NCI-H1105 treated with DMSO at 0.1 percent for 48 hours (cell line): ENCODE results near the gene GNG4.

Experiments
- DNase-seq: peaks from one replicate; lab custom pipeline; 2025; lab: John Stamatoyannopoulos, UW

GNG4 gene

GRCh38 chr1:235527196-235527814 lies 122.3 kb downstream of the GNG4 start:
- no peak for DNase-seq

- DNase-seq, result no peak
Measured at GRCh38 chr1:235525314-235525713, 124.3 kb downstream of the GNG4 start.

GRCh38 chr1:235516862-235517446 lies 132.6 kb downstream of the GNG4 start:
- no peak for DNase-seq

- no peak for DNase-seq
Measured at GRCh38 chr1:235515844-235516512, 133.6 kb downstream of the GNG4 start.

- peak; percentile 48 for DNase-seq
Measured at GRCh38 chr1:235513495-235514366, 135.9 kb downstream of the GNG4 start.

GRCh38 chr1:235511470-235512240 lies 137.9 kb downstream of the GNG4 start:
- DNase-seq, result no peak

GRCh38 chr1:235510823-235511222 lies 138.8 kb downstream of the GNG4 start:
- no peak for DNase-seq

GRCh38 chr1:235507623-235508022 lies 142.0 kb downstream of the GNG4 start:
- DNase-seq, result no peak

- peak; percentile 92 for DNase-seq
Measured at GRCh38 chr1:235504494-235505222, 144.9 kb downstream of the GNG4 start.

- no peak for DNase-seq
Measured at GRCh38 chr1:235504122-235504493, 145.5 kb downstream of the GNG4 start, which contains the start of gene B3GALNT2. TSS of gene B3GALNT2 (minus strand) at chr1:235504452. CDS start at chr1:235504252, 200 bp downstream.

GRCh38 chr1:235503403-235504121 lies 146.0 kb downstream of the GNG4 start:
- peak; percentile 34 for DNase-seq

GRCh38 chr1:235502601-235503402 lies 146.8 kb downstream of the GNG4 start:
- peak; percentile 2 for DNase-seq

- no peak for DNase-seq
Measured at GRCh38 chr1:235500971-235501540, 148.5 kb downstream of the GNG4 start.
